ENCODE data around the gene RGR. TPM values are rescaled to one million over a fixed set of nuclear protein-coding genes. Genes with fewer than 3 reads are reported as not detected.

Gene RGR
- total RNA-seq, 1 experiment from 2014 or later = not detected

- no peak overlapping the region; the same call in 1 of the 2 replicates for H3K27ac Mint-ChIP-seq
- H3K9me3 Mint-ChIP-seq = no peaks in the 10 kb centered on the region
- no peak overlapping the region for H3K4me3 Mint-ChIP-seq
- DNase-seq (ENCODE audit: low spot score) (no peak), ATAC-seq (no peak)
- TF ChIP-seq ZNF423 (CRISPR knock-in tag; IDR thresholded peaks at IDR 0.05) = no peak
- TF ChIP-seq AR (CRISPR knock-in tag; IDR thresholded peaks at IDR 0.05) = no peak
- no peak for TF ChIP-seq FOXK1 (CRISPR knock-in tag; IDR thresholded peaks at IDR 0.05)
- TF ChIP-seq, protein P1, sequence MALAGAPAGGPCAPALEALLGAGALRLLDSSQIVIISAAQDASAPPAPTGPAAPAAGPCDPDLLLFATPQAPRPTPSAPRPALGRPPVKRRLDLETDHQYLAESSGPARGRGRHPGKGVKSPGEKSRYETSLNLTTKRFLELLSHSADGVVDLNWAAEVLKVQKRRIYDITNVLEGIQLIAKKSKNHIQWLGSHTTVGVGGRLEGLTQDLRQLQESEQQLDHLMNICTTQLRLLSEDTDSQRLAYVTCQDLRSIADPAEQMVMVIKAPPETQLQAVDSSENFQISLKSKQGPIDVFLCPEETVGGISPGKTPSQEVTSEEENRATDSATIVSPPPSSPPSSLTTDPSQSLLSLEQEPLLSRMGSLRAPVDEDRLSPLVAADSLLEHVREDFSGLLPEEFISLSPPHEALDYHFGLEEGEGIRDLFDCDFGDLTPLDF (CRISPR knock-in tag; IDR thresholded peaks at IDR 0.05) = no peak
- TF ChIP-seq, protein P2, sequence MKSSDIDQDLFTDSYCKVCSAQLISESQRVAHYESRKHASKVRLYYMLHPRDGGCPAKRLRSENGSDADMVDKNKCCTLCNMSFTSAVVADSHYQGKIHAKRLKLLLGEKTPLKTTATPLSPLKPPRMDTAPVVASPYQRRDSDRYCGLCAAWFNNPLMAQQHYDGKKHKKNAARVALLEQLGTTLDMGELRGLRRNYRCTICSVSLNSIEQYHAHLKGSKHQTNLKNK (CRISPR knock-in tag; IDR thresholded peaks at IDR 0.05) = no peak
- TF ChIP-seq RELA (CRISPR knock-in tag; IDR thresholded peaks at IDR 0.05; ENCODE audit: borderline replicate concordance) = no peak
- POLR2A ChIA-PET = no interaction called here
- no peaks in the 10 kb centered on the region for H3K4me1 Mint-ChIP-seq
- CTCF ChIA-PET = no interaction called here
- H3K36me3 Mint-ChIP-seq = no peaks in the 10 kb centered on the region
- no peaks in the 10 kb centered on the region for H3K27me3 Mint-ChIP-seq (ENCODE audit: low read depth)
These were observed 43.3 kb downstream of the RGR start for GRCh38 chr10:84288151-84288550.

- peaks cover 12% of the 10 kb centered on the region for H3K4me1 Mint-ChIP-seq
- H3K4me3 Mint-ChIP-seq = no peak overlapping the region
- DNase-seq (ENCODE audit: low spot score) (no peak), ATAC-seq (no peak)
- H3K36me3 Mint-ChIP-seq = no peaks in the 10 kb centered on the region
- no peaks in the 10 kb centered on the region for H3K27me3 Mint-ChIP-seq (ENCODE audit: low read depth)
- CTCF ChIA-PET = no interaction called here
- no peaks in the 10 kb centered on the region for H3K9me3 Mint-ChIP-seq
- POLR2A ChIA-PET = no interaction called here
- H3K27ac Mint-ChIP-seq = no peak overlapping the region
- TF ChIP-seq GABPB1 (CRISPR knock-in tag; IDR thresholded peaks at IDR 0.05) (no peak), ESRRA (CRISPR knock-in tag; IDR thresholded peaks at IDR 0.05; ENCODE audit: borderline replicate concordance) (no peak), ZNF232 (CRISPR knock-in tag; IDR thresholded peaks at IDR 0.05) (no peak), SMAD3 (CRISPR knock-in tag; IDR thresholded peaks at IDR 0.05; ENCODE audit: borderline replicate concordance) (no peak), SOX15 (CRISPR knock-in tag; IDR thresholded peaks at IDR 0.05) (no peak), NFATC4 (CRISPR knock-in tag; IDR thresholded peaks at IDR 0.05) (no peak), JAZF1 (CRISPR knock-in tag; IDR thresholded peaks at IDR 0.05) (no peak), JUN (CRISPR knock-in tag; IDR thresholded peaks at IDR 0.05) (no peak), ATF6 (CRISPR knock-in tag; IDR thresholded peaks at IDR 0.05) (no peak)
- TF ChIP-seq, protein P3, sequence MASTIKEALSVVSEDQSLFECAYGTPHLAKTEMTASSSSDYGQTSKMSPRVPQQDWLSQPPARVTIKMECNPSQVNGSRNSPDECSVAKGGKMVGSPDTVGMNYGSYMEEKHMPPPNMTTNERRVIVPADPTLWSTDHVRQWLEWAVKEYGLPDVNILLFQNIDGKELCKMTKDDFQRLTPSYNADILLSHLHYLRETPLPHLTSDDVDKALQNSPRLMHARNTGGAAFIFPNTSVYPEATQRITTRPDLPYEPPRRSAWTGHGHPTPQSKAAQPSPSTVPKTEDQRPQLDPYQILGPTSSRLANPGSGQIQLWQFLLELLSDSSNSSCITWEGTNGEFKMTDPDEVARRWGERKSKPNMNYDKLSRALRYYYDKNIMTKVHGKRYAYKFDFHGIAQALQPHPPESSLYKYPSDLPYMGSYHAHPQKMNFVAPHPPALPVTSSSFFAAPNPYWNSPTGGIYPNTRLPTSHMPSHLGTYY (CRISPR knock-in tag; IDR thresholded peaks at IDR 0.05) = no peak
These were observed 44.8 kb downstream of the RGR start for GRCh38 chr10:84289521-84290200.

All from WTC11 (cell line).